Posterior vena cava (tissue), 2 donors: ENCODE measurements around the gene RPL31. TPM values are rescaled to one million over a fixed set of nuclear protein-coding genes. Genes with fewer than 3 reads are reported as not detected.

Source experiments
- DNase-seq: peaks from one replicate; pipeline ENCODE4 v3.0.0-alpha.2; 2020; ENCODE audit warnings: low spot score
- intact Hi-C, 2 donors: fragments of 100-400 bp; cut with DNase I; formaldehyde crosslinking; loops; one replicate each; pipeline versions ENCODE4 v1.14.1 to v1.14.2; 2022 to 2023
- total RNA-seq, 2 donors: library from RNA; stranded (reverse); fragmentation: NEBNext Ultra II Directional; extraction: Animal tissue kit (Norgen Biotek cat#: 25700); gene quantifications; one replicate each; pipeline ENCODE4 v1.2.1, GENCODE V29; 2021
- donor health status: DM: yes; HTN: yes; CAD: no.
- donor health status: DM: yes; HTN: yes; CAD: no.

RPL31 gene
- total RNA-seq, 2 donors from 2014 or later, result 1,083 to 1,087 TPM

- peak; percentile 59 for DNase-seq
- intact Hi-C loops, result no loop called here
Measured at GRCh38 chr2:100971221-100971620, 30.9 kb upstream of the RPL31 start.

DNA sequence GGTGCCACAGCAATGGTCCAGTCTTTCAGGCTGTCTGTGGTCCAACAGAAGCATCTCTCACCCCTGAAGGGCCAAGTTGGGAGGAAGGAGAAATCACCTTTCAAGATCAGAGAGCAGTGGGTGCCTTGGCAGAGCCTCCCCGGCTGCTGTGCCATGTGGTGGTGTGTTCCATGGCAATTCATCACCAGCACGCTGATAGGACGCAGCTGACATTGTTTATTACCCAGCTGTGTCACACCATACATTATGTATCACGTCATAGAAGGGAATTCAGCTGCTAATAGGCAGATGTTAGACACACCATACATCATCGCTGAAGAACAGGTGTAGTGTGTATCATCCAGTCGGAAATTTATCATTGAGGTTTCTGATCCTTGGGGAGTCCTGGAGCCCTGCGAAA lies 29.6 kb upstream of the RPL31 start:
- DNase-seq, result no peak
- intact Hi-C loops, result no loop called here

DNA sequence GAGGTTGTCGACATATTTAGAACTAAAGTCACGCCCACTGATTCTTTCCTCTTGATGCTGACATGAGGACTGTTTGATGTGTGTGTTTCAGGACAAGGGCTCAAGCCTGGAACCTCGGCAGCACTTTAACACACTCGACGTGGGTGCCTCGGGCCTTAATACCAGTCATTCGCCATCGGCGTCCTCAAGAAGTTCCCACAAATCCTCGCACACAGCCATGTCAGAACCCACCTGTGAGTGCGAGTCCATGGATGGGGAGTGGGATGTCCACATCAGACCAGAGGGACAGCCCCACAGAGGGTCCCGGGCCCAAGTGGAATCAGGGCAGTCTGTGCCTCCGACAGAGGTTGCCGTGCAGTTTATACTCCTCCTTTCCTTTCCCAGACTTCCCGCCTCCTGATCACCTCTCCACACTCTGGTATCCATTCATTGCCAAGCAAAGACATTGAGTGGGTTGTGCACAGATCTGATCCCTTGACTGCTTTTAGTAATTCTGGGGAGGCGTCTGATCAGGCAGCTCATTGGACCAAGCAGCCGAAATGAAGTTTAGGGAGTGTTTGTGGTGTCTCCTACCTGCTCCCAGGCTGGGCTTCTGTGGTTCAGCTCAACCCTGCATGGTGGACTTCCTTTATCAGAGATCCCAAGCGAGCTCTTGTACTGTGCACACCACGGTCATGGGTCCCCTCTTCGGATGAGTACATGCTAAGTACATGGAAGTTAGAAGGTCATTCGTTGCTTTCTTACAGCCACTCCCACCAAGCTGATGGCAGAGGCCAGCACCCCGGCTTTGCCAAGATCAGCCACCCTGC lies 27.2 kb upstream of the RPL31 start:
- DNase-seq, result peak; percentile 51
- intact Hi-C loops, result no loop called here

DNA sequence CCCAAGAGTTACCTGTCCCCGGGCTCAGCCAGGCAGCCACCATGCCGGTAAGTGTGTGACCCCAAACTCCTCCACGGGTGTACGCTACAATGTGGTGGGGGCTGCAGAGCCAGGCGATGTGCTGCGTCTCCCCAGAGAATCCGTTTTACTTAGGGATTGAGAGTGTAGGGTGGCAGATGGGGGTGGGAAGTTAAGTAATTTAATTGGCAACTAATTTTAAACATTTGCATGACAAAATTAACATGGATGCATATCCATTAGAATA lies 26.6 kb upstream of the RPL31 start:
- intact Hi-C loops, result no loop called here
- DNase-seq, result no peak

- intact Hi-C loops, result no loop called here
Measured at GRCh38 chr2:100976061-100976460, 26.0 kb upstream of the RPL31 start.

DNA sequence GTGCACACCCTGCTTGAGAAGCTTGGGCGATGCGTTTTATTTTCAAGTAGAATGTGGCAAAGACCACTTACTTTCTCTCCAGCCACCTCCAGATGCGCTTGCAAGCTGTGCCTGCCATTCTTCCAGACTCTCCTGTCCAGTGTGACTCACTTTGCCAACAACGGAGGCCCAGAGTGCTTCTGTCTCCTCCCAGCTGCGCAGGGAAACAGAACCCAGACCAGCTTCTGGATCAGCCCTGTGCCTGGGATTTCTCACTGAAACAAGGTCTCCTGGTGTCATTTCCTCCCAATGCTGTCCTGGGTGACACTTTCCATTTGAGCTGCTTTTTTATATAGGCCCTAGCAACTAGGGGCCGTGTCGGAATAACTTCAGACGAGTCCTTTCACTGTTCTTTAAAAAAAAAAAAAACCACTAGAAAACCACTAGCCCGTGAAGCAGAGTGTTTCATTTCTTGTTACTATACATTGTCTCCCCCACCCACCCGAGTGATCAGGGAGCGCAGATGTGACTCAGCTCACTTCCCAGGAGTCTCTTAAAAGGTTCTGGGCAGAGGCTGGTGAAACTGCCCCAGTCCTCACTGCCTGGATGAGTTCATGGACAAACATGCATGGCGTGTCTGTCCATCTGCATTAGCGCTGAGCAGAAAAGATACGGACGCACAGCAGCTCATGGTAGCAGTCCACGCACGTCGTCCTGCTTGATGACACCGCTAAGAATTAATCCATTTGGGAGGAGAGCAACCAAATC lies 25.3 kb upstream of the RPL31 start:
- intact Hi-C loops, result no loop called here
- peak; percentile 72 for DNase-seq

More at GRCh38 chr2:100976061-100976460, 26.0 kb upstream of the RPL31 start:
- peak; percentile 36 for DNase-seq

DNA sequence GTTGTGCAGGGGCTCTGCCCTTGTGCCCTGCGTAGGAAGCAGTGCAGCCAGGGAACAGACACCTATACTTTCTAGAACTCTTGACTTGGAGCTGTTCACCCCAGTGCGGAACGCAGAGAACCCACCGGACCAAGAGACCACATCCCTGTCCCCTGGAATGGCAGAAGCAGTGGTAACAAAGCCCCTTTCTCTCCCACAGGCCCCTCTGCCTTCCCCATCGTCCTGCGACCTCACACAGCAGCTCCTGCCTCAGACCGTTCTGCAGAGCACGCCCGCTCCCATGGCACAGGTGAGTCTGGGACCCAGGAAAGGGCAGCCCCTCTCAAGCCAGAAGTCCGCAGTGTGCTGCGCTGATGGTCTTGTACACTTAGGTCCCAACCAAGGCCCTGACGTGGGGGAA lies 24.6 kb upstream of the RPL31 start:
- peak; percentile 53 for DNase-seq
- intact Hi-C loops, result no loop called here

DNA sequence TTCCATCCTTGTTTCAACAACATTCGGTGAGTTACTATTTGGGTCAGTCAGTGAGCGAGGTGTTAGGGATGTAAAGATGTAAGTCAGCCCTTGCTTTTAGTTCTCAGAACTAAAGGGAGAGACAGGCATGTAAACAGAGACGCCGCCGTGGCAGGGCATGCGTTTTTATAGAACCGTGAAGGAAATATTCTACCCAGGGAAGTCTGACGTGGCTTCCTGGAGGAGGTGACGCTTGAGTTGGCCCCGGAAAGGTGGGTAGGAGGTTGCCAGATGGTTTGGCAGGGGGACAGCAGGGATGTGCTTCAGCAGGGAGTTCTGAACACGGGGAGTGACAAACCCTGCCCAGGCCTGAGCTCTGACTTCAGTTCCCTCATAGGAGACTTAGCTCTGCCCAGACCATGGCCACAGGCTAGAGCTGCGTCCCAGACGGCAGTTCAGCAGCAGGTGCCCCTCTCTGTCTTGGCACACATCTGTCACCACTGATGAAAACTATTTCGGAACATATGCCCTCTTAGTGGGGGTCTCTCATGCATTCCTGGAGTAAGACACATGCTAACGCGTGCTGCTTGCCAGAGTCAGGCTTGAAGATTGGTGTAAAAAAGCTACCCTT lies 23.4 kb upstream of the RPL31 start:
- peak; percentile 82 for DNase-seq
- intact Hi-C loops, result no loop called here

DNA sequence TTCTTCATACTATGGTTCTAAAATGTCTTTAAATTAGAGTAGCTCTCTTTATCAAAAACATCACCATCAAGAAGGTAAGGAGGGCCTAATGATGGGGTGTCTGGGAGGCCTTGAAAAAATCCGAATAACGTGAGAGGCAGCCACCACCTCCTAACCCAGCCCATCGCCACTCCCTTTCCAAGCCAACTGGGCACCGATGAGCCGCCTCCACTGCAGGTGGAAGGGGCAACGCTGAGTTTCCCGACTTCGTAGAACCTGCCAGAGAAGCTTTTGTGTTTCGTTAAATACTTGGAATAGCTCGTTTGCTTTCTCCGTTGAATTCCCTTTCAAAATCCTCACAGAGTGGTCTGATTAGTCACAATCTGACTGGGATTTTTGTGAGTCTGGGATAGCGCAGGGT lies 22.0 kb upstream of the RPL31 start:
- peak; percentile 46 for DNase-seq
- intact Hi-C loops, result loop anchor here (5.0 kb wide), 5 partner anchors 163 to 1352 kb away; no protein-coding TSS in a partner anchor

- no peak for DNase-seq
- intact Hi-C loops, result loop anchor here (5.0 kb wide), 5 partner anchors 164 to 1351 kb away; no protein-coding TSS in a partner anchor
Measured at GRCh38 chr2:100981011-100981410, 21.1 kb upstream of the RPL31 start.

DNA sequence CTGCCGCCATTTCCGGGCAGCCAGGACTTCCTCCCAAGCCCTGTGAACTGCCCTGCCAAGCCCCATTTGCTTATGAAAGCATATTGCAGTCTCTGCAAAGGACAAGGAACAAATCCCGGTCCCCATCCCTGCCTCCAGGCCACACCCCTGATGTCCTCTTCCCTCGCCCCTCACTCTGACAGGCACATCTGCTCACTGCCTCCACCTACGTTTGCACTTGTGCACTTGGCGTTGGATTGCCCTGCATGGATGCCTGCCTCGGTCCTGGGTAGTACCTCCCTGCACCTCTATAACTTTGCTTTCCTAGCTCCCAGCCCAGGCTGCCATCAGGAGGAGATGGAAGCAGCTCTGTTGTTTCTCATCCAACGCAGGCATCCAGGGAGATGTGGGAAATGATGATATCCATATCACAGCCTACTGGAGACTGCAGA lies 19.6 kb upstream of the RPL31 start:
- intact Hi-C loops, result loop anchor here (5.0 kb wide), 5 partner anchors 165 to 1350 kb away; no protein-coding TSS in a partner anchor
- no peak for DNase-seq

DNA sequence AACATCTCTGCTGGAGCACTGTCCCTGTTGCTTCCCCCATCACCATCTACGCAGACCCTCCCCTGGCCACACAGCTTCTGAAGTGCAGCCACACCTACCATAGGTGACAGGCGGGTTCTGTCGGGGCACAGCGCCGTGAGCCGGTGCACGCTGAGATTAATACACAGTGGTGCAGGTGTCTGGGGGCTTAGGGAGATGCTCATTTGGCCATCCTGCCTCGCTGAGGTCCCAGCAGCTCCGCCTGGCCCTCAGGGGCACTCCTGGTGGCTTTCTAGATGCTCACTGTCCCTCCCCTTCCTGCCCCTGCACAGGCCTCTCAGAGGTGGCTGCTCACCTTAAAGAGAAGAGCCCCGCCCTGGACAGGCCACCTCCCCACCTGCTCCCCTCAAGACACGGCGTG lies 18.9 kb upstream of the RPL31 start:
- DNase-seq, result no peak
- intact Hi-C loops, result loop anchor here (5.0 kb wide), 5 partner anchors 166 to 1349 kb away; no protein-coding TSS in a partner anchor

GRCh38 chr2:100983684-100984310 lies 18.3 kb upstream of the RPL31 start:
- intact Hi-C loops, result loop anchor here (5.0 kb wide), 5 partner anchors 166 to 1349 kb away; no protein-coding TSS in a partner anchor
- no peak for DNase-seq

GRCh38 chr2:100984892-100985307 lies 17.2 kb upstream of the RPL31 start:
- DNase-seq, result peak; percentile 94
- intact Hi-C loops, result loop anchor here (5.0 kb wide), 6 partner anchors 168 to 1347 kb away; no protein-coding TSS in a partner anchor

DNA sequence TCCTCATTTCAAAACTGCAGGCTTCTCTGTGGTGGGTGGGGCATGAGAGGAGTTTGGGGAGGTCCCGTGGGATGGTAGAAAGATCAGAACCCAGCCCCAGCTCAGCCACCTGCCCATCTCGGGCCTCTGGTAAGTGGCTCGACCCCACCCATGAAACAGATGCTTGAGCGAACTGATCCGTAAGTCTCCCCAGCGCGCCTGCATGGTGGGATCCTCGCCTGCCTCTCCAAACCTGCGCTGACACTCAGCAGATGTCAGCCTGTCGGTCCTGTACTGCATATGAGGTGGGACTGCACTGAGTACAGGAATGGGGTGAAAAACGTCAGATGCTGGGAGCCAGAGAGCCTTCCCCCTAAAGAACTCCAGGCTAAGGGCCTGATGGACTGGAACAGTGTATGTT lies 15.9 kb upstream of the RPL31 start:
- no peak for DNase-seq
- intact Hi-C loops, result loop anchor here in 1 of 2 donors (5.0 kb wide), 1 partner anchor 1324 kb away; no protein-coding TSS in a partner anchor

GRCh38 chr2:100987536-100987935 lies 14.6 kb upstream of the RPL31 start:
- no peak for DNase-seq
- intact Hi-C loops, result loop anchor here in 1 of 2 donors (5.0 kb wide), 1 partner anchor 1325 kb away; no protein-coding TSS in a partner anchor

DNA sequence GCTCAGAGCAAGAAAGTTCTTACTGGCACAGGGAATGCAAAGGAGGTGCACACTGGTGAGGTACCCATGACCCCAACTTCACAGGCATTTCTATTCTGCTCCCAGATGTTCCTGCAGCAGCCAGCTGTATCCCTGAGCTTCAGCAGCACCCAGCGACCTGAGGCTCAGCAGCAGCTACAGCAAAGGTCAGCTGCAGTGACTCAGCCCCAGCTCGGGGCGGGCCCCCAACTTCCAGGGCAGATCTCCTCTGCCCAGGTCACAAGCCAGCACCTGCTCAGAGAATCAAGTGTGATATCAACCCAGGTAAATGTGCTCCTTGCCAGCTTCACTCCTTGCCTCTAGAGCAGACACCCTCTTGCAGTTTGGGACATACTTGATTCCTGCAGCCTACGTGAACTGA lies 14.1 kb upstream of the RPL31 start:
- intact Hi-C loops, result loop anchor here in 1 of 2 donors (5.0 kb wide), 1 partner anchor 1326 kb away; no protein-coding TSS in a partner anchor
- DNase-seq, result no peak

DNA sequence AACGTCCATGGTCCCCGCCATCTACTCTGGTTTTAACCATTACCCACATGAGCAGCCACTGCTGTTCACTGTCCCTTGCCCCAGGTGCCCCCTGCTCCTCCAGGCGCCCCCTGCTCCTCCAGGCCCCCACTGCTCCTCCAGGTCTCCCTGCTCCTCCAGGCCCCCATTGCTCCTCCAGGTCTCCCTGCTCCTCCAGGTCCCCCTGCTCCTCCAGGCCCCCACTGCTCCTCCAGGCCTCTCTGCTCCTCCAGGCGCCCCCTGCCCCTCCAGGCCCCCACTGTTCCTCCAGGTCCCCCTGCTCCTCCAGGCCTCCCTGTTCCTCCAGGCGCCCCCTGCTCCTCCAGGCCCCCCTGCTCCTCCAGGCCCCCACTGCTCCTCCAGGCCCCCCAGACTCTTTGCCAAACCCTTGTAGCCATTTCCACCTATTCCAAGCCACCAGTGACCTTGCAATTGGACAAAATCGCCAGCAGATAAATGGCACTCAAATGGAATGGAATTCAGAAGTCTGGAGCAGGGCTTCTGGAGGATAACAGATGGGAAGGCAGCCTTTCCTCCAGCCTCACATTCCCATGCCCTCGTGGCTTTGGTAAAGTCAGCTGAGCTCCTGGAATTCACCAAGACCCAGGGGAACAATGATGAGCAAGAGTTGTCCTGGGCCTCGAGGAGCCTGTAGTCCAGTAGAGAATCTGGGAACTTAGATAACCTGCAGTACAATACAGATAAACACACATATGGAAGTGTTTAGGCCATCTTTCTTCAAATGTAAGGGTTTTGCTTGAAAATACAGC lies 13.3 kb upstream of the RPL31 start:
- no peak for DNase-seq
- intact Hi-C loops, result loop anchor here in 1 of 2 donors (5.0 kb wide), 1 partner anchor 1327 kb away; no protein-coding TSS in a partner anchor
